ENCODE results near the gene TYW1.
A peak's percentile ranks its signal among the peaks of the same experiment; 100 is the strongest.
"Not testable (repeated sequence)": the region's sequence is repeated elsewhere in the genome, so short reads cannot be mapped to it uniquely, and the experiment has no call there.

TYW1 gene

GRCh38 chr7:66996444-66997191, at the start of gene TYW1:
Gene TYW1, plus strand, starts transcription at chr7:66996833. Its CDS starts 146 bp downstream, at chr7:66996979.
- peak; percentile 99 to 100 (median 99) for DNase-seq

GRCh38 chr7:66948480-66949109, 48.0 kb upstream of the TYW1 start:
- DNase-seq = no peak

GRCh38 chr7:66950311-66950710, 46.3 kb upstream of the TYW1 start:
- no peak for DNase-seq

GRCh38 chr7:66950763-66951162, 45.9 kb upstream of the TYW1 start:
- DNase-seq = no peak

GRCh38 chr7:66952343-66953043, 44.1 kb upstream of the TYW1 start:
- DNase-seq = no peak

- DNase-seq = no peak
Observed at GRCh38 chr7:66953044-66953427, 43.6 kb upstream of the TYW1 start.

- no peak for DNase-seq
Observed at GRCh38 chr7:66957595-66958290, 38.9 kb upstream of the TYW1 start.

- DNase-seq = no peak
Observed at GRCh38 chr7:66958538-66959350, 37.9 kb upstream of the TYW1 start.

- DNase-seq = no peak
Observed at GRCh38 chr7:66960192-66960591, 36.4 kb upstream of the TYW1 start.

- no peak for DNase-seq
Observed at GRCh38 chr7:66961096-66961495, 35.5 kb upstream of the TYW1 start.

GRCh38 chr7:66964411-66964810, 32.2 kb upstream of the TYW1 start:
- no peak for DNase-seq

- no peak for DNase-seq
Observed at GRCh38 chr7:66967029-66967428, 29.6 kb upstream of the TYW1 start.

GRCh38 chr7:66969001-66969400, 27.6 kb upstream of the TYW1 start:
- not testable (repeated sequence) for DNase-seq

GRCh38 chr7:66970310-66970709, 26.3 kb upstream of the TYW1 start:
- DNase-seq = no peak

GRCh38 chr7:66974986-66975590, 21.5 kb upstream of the TYW1 start:
- DNase-seq = no peak

GRCh38 chr7:66978312-66978711, 18.3 kb upstream of the TYW1 start:
- DNase-seq = not testable (repeated sequence)

GRCh38 chr7:66979013-66979412, 17.6 kb upstream of the TYW1 start:
- not testable (repeated sequence) for DNase-seq

GRCh38 chr7:66980336-66980735, 16.3 kb upstream of the TYW1 start:
- not testable (repeated sequence) for DNase-seq

- not testable (repeated sequence) for DNase-seq
Observed at GRCh38 chr7:66989552-66989951, 7.1 kb upstream of the TYW1 start.

- DNase-seq = not testable (repeated sequence)
Observed at GRCh38 chr7:66994051-66994450, 2.6 kb upstream of the TYW1 start.

- peak in 2 of 3 experiments; percentile 70 to 72 for DNase-seq
Observed at GRCh38 chr7:66994691-66995049, 2.0 kb upstream of the TYW1 start.

All from NCI-H1417 (cell line).